Effector CD4-positive, alpha-beta T cell (primary cell): ENCODE measurements around the gene STAP2.
"Not testable (repeated sequence)": the region's sequence is repeated elsewhere in the genome, so short reads cannot be mapped to it uniquely, and the experiment has no call there.

Source experiments
- DNase-seq: peaks from one replicate; pipeline ENCODE4 v3.0.0-alpha.2; 2020

Gene STAP2

GRCh38 chr19:4297901-4298809 is 40.5 kb downstream of the STAP2 start:
- DNase-seq: no peak

- no peak for DNase-seq
These were observed 42.5 kb downstream of the STAP2 start for GRCh38 chr19:4295972-4296771.

- DNase-seq: no peak
These were observed 44.2 kb downstream of the STAP2 start for GRCh38 chr19:4294389-4294788.

GRCh38 chr19:4292515-4292914 is 46.1 kb downstream of the STAP2 start:
- DNase-seq: no peak

- DNase-seq: no peak
These were observed 47.4 kb downstream of the STAP2 start for GRCh38 chr19:4291184-4291732.

- no peak for DNase-seq
These were observed 50.4 kb downstream of the STAP2 start for GRCh38 chr19:4288091-4288777.

- not testable (repeated sequence) for DNase-seq
These were observed 52.5 kb downstream of the STAP2 start for GRCh38 chr19:4286141-4286540.

GRCh38 chr19:4284974-4285373 is 53.7 kb downstream of the STAP2 start:
- DNase-seq: no peak

- DNase-seq: no peak
These were observed 54.3 kb downstream of the STAP2 start for GRCh38 chr19:4284176-4284958.

GRCh38 chr19:4279530-4280422 is 58.9 kb downstream of the STAP2 start:
- no peak for DNase-seq

GRCh38 chr19:4279267-4279529 is 59.4 kb downstream of the STAP2 start:
- no peak for DNase-seq

- DNase-seq: no peak
These were observed 60.0 kb downstream of the STAP2 start, which contains the start of gene SHD for GRCh38 chr19:4278419-4279266. Gene SHD (plus strand): TSS chr19:4279266. CDS start chr19:4280064, 798 bp downstream.

GRCh38 chr19:4278010-4278409 is 60.6 kb downstream of the STAP2 start:
- DNase-seq: no peak

GRCh38 chr19:4277191-4277696 is 61.4 kb downstream of the STAP2 start:
- DNase-seq: no peak

GRCh38 chr19:4274321-4274686 is 64.3 kb downstream of the STAP2 start:
- not testable (repeated sequence) for DNase-seq
